GM21515 (cell line): ENCODE data around the gene ZNF366.

Source experiments
- ATAC-seq: cut with Tn5 transposase; IDR thresholded peaks from one replicate; pipeline ENCODE4 v1.9.1; 2021; ENCODE audit not compliant: unreplicated experiment

Gene ZNF366

DNA sequence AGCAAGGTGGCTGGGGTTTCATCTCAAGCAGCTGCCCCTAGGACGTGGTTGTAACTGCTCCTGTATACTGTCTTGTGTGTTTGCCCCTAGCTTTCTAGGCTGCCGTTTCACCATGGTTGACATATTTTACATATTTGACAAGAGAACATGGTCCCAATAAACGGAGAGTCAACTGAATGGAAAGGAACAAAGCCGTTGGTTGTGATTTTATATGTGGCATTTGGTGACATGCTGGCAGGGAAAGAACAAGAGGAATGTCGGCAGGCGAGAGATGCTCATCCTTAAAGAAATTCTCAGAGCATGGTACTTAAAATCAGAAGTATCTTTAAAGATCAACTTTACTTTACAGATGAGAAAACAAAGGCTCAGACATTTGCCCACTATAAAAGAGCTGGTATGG lies 11.8 kb downstream of the ZNF366 start:
- ATAC-seq, result no peak

- ATAC-seq, result no peak
Observed at GRCh38 chr5:72494623-72495124, 12.5 kb downstream of the ZNF366 start.

GRCh38 chr5:72489536-72489935 lies 17.7 kb downstream of the ZNF366 start:
- ATAC-seq, result no peak

DNA sequence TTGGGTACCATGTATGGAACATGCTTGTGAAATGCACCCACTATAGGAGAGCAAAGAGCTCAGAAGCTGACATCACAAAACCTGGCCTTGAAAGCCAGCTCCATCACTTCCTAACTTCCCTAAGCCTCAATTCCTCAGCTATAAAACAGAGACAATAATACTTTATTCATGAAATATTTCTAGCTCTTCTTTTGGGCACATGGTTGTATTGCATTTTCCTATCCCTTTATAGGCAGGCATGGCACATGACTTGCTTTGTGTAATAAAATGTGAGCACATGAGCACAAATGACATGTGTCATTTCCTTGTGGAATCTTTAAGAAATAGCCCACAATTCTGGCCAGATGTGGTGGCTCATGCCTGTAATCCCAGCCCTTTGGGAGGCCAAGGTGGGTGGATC lies 18.5 kb downstream of the ZNF366 start:
- ATAC-seq, result no peak

- ATAC-seq, result no peak
Observed at GRCh38 chr5:72487177-72487576, 20.0 kb downstream of the ZNF366 start.

- no peak for ATAC-seq
Observed at GRCh38 chr5:72486371-72486770, 20.8 kb downstream of the ZNF366 start.

GRCh38 chr5:72485430-72485974 lies 21.7 kb downstream of the ZNF366 start:
- ATAC-seq, result no peak

- no peak for ATAC-seq
Observed at GRCh38 chr5:72482046-72482445, 25.2 kb downstream of the ZNF366 start.

GRCh38 chr5:72480841-72481240 lies 26.4 kb downstream of the ZNF366 start:
- no peak for ATAC-seq

DNA sequence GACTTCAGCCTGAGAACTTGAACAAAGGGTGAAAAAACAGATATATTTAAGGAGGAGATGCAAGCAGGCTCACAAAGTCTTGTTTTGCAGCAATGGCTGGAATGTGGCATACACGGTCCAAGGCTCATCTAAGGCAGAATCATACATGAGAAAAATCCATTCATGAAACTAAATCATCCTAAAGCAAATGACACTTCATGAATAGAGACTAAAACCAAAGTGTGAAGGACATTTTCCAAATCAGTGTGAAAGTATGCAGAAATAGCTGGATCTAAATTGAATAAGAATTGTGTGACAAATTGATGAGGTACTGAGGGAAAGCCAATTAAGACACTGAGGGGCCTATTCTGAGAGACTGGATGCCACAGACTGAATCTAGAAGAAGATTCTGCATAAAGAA lies 27.3 kb downstream of the ZNF366 start:
- no peak for ATAC-seq

DNA sequence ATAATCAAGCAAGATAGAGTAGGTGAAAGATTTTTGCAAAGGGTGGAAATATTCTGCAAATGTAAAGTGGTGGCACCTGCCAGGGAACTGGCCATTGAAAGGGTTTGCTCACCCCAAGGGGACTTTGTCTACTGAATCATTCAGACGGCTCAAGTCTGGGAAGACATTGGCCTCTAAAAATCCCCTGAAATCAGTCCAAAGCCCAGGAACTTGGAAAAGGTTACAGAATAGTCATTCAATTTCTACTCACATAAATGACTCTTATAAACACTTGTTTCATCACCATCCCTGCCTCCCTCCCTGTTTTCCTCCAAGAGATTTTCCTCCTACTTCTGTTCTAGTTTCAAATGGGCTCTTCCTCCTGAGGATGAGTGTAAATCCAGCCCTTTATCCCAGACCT lies 28.5 kb downstream of the ZNF366 start:
- no peak for ATAC-seq

GRCh38 chr5:72478276-72478675 lies 28.9 kb downstream of the ZNF366 start:
- no peak for ATAC-seq

DNA sequence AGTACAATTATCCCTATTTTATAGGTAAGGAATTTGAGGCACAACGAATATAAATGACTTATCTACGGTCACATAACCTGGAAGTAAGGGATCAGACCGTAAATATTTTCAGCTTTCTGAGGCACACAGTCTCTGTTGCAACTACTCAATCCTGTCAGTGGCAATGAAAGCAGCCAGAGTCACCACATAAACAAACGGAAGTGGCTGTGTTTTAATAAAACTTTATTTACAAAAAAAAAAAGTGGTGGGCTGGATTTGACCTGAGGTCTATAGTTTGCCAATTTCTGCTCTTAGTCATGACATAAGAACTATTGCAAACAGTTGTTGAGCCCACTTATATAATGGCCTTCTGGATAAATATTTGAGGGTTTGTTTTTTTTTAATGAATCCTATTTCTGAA lies 29.6 kb downstream of the ZNF366 start:
- ATAC-seq, result no peak

DNA sequence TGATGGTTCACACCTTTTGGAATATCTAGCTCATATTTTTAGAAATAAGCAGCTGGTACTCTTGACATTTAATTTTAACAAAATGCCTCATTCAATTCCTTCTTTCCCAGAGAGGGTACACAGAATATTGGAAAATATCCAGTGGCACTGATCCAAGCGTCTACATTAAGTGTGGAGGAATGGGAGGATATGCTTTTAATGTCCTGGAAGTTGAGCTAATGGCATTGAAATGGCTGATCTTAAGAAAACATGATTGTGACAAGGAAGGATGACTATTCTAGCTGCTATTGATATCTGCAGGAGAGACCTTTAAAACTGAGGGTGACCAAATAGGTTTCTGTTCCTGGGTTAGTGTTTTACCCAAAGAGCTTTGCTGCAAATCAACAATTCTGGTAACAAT lies 30.0 kb downstream of the ZNF366 start:
- ATAC-seq, result no peak

- no peak for ATAC-seq
Observed at GRCh38 chr5:72476721-72477120, 30.5 kb downstream of the ZNF366 start.

DNA sequence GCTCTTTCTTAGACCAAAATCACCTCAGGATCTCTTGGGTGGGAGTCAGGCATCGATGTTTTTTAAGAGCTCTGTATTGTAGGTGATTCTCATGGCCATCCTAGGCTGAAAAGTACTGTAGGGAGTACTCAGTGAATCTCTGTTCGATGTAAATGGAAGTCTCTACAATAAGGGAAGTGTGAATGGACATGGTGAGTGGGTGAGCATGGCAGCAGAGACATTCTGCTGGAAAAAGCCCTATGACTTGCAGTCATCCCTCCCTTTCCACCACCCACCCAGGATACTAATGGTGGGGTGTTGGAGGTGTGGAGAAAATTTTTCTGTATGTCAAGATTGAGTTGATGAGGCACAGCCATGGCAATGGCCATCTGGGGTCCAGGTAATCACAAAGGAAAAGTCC lies 30.9 kb downstream of the ZNF366 start:
- ATAC-seq, result no peak

GRCh38 chr5:72474516-72474915 lies 32.7 kb downstream of the ZNF366 start:
- no peak for ATAC-seq

DNA sequence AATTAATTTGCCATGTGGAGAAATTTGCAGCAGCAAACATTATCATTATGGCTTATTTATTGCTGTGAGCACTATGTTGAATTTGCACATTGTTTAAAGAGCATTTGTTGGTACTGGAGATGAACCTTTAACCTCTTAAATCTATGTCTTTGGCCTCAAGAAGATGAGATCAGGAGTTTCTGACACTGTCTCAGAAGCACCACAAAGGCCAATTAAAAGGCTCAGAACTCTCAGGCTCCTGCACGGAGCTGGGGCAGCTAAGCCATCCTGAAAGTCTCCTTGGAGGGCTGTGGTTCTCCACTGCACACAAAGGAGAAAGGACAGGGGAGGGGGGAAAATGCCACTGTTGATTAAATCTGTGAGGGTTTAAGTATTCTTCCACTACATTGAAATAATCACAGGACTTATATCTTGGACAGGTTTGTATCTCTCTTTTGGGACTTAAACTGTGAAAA lies 33.1 kb downstream of the ZNF366 start:
- no peak for ATAC-seq

DNA sequence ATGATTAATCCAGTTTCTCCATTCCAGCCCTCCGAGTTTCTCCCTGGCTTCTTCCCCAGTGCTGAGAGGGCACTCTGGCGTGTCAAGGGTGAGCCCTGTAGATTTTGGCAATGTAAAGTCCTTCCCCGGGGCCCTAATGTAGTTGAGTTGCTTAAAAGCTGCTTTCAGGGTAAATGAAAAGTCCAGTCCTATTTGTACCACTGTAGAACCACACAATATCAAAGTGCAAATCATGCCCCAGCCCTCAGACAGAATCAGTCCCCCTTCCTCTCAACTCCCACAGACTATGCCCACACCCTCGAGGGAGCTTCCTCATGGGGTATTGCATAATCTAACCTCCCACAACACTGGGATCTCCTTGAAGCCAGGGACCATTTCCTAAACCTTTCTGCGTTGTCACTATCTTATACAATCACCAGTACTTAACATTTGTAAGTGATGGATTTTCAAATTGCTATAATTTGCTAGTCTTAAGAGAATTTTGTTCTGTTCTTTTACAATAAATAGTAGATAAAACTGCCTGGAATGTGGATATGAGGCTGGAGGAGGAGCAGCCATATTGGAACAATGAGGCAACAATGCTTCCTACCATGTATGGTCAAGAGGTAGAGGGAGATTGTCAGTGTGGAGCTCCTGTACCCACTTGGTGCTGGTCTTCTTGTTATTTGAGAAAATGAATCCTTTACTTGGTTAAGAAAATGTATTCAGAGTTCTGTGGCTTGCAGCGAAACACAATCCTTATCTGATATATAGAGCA lies 34.4 kb downstream of the ZNF366 start:
- no peak for ATAC-seq

DNA sequence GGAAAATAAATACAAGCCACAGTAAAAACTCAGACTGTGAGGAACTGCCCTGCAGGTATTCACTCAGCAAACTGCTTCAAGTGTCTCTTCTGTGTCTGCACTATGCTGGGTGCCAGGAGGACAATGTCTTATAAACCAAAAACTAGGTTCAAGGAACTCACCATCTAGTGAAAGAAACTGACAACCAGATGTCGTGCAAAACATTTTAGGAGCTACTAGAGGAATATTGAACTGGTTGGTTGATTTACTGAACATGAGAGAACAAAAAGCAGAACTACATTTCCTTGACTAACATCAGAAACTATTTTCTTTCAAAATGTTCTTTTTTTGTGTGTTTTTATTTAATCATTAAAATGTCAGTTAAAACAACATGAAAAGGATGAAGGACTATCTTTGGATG lies 35.2 kb downstream of the ZNF366 start:
- ATAC-seq, result no peak

GRCh38 chr5:72470826-72471225 lies 36.4 kb downstream of the ZNF366 start:
- no peak for ATAC-seq

DNA sequence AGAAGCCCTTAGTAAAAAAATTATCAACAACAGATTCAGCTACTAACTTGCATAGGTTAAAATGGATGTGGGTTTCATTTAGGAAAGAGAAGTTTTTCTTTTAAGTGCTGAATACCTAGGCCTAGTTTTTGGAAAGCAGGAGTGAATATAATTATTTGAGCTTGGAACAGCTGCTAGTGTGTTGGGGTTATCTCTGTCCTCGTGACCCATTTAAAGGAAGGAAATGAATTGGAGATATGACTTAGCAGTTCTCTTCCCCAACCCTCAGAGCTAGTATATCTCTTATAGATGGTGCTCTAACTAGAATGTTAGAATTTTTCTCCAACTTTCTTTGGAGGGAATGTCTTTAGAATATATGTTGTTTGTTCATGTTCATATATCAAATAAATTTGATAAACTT lies 38.6 kb downstream of the ZNF366 start:
- ATAC-seq, result no peak

- ATAC-seq, result no peak
Observed at GRCh38 chr5:72468024-72468423, 39.2 kb downstream of the ZNF366 start.
